ENCODE data around the gene SRP14.
"Not testable (repeated sequence)": the region's sequence is repeated elsewhere in the genome, so short reads cannot be mapped to it uniquely, and the experiment has no call there.

The SRP14 gene

GRCh38 chr15:40031300-40031699, 7.7 kb downstream of the SRP14 start:
- Histone ChIP-seq H3K9ac (no peak overlapping the region), H3K27ac (no peak overlapping the region), H3K4me2 (no peak overlapping the region), H4K20me1 (peaks cover 0 to 37% (median 17%) of the 10 kb centered on the region in 11 experiments; a peak in 10 of 22 replicates), H3K4me3 (no peak overlapping the region), H3K36me3 (peaks cover 88 to 100% (median 99%) of the 10 kb centered on the region in 11 experiments), H3K4me1 (peaks cover 0 to 2% (median under 1%) of the 10 kb centered on the region in 10 experiments; a peak in 3 of 20 replicates), H3K9me3 (replicated peaks in 1 of 11) (no peaks in the 10 kb centered on the region), H3K27me3 (no peaks in the 10 kb centered on the region)
- no peak for TF ChIP-seq Cebpa-rat (IDR thresholded peaks at IDR 0.05)

DNA sequence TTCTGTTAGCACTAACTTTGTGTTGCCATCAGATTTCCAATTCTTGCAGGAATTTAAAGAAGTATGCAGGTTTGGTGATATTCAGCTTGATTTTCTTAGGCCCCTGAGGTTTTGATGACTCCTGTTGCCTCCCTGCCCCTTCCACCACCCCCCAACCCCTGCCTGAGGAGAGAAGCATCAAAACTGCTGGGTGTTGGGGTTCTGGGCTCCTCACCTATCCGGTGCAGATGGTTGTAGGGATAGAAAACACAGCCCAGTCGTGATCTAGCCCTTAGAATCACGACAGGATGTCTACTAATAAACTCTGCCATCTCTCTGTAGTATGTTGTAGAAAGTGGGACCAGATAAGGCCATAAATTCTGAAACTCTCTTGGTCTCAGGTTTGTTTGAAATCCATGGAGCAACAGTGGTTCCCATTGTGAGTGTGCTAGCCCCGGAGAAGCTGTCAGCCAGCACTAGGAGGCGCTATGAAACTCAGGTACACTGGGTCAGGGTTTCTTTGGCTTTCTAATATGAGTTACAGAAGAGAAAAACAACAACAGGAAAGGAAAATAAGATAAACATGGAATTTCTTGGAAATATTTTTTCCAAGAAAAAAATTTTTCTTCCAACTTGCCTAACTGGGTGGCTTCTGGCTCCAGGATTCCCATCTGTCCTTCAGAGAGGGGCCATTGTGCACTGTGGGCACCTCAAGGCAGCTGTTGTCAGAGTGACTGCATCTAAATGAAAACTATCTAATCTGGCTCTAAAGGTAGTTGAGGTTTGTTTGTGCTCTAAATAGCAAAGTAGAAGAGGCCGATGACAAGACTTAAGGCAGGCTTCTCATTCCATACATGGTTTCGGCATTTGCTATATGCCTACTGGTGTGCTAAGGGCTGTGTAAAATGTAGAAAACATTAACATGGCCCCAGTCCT, 8.7 kb downstream of the SRP14 start:
- Histone ChIP-seq H3K27me3 (no peaks in the 10 kb centered on the region), H4K20me1 (peaks cover 0 to 29% (median 11%) of the 10 kb centered on the region in 11 experiments; a peak in 8 of 22 replicates), H3K4me2 (no peak overlapping the region), H3K36me3 (peaks cover 88 to 100% (median 99%) of the 10 kb centered on the region in 11 experiments), H3K4me1 (no peaks in the 10 kb centered on the region), H3K27ac (no peak overlapping the region), H3K9me3 (replicated peaks in 1 of 11) (no peaks in the 10 kb centered on the region), H3K4me3 (no peak overlapping the region), H3K9ac (no peak overlapping the region)
- no peak for TF ChIP-seq Cebpa-rat (IDR thresholded peaks at IDR 0.05)

GRCh38 chr15:40028853-40029252, 10.1 kb downstream of the SRP14 start:
- no peak overlapping the region for H3K4me2 ChIP-seq
- no peak overlapping the region for H3K9ac ChIP-seq
- H3K27me3 ChIP-seq: no peaks in the 10 kb centered on the region
- H3K4me3 ChIP-seq: no peak overlapping the region
- H3K36me3 ChIP-seq: peaks cover 87 to 100% (median 99%) of the 10 kb centered on the region in 11 experiments
- H3K4me1 ChIP-seq: no peaks in the 10 kb centered on the region
- H3K27ac ChIP-seq: no peak overlapping the region
- H4K20me1 ChIP-seq: peaks cover 0 to 15% (median 0%) of the 10 kb centered on the region in 11 experiments; a peak in 4 of 22 replicates
- TF ChIP-seq Cebpa-rat (IDR thresholded peaks at IDR 0.05): no peak
- H3K9me3 ChIP-seq (replicated peaks in 1 of 11): no peaks in the 10 kb centered on the region

GRCh38 chr15:40028193-40028592, 10.8 kb downstream of the SRP14 start:
- H4K20me1 ChIP-seq: peaks cover 0 to 15% (median 0%) of the 10 kb centered on the region in 11 experiments; a peak in 3 of 22 replicates
- no peaks in the 10 kb centered on the region for H3K9me3 ChIP-seq (replicated peaks in 1 of 11)
- H3K27me3 ChIP-seq: no peaks in the 10 kb centered on the region
- H3K9ac ChIP-seq: no peak overlapping the region
- H3K4me3 ChIP-seq: no peak overlapping the region
- no peaks in the 10 kb centered on the region for H3K4me1 ChIP-seq
- no peak overlapping the region for H3K27ac ChIP-seq
- peaks cover 85 to 100% (median 99%) of the 10 kb centered on the region in 11 experiments for H3K36me3 ChIP-seq
- TF ChIP-seq Cebpa-rat (IDR thresholded peaks at IDR 0.05): no peak
- H3K4me2 ChIP-seq: no peak overlapping the region

GRCh38 chr15:40016224-40016865, 22.6 kb downstream of the SRP14 start:
- peaks cover 89 to 100% (median 96%) of the 10 kb centered on the region in 11 experiments for H3K36me3 ChIP-seq
- H3K27me3 ChIP-seq: no peaks in the 10 kb centered on the region
- H3K4me1 ChIP-seq: peaks cover 0 to 2% (median 0%) of the 10 kb centered on the region in 10 experiments; a peak in 4 of 20 replicates
- no peak for TF ChIP-seq Cebpa-rat (IDR thresholded peaks at IDR 0.05)
- peaks cover 31 to 47% (median 41%) of the 10 kb centered on the region in 11 experiments for H3K9me3 ChIP-seq (replicated peaks in 1 of 11)
- H4K20me1 ChIP-seq: no peaks in the 10 kb centered on the region
- H3K9ac ChIP-seq: no peak overlapping the region
- H3K4me2 ChIP-seq: no peak overlapping the region
- H3K27ac ChIP-seq: no peak overlapping the region
- no peak overlapping the region for H3K4me3 ChIP-seq

- Histone ChIP-seq H3K4me1 (no peaks in the 10 kb centered on the region), H3K27me3 (no peaks in the 10 kb centered on the region), H4K20me1 (no peaks in the 10 kb centered on the region), H3K9me3 (replicated peaks in 1 of 11) (peaks cover 31 to 48% (median 40%) of the 10 kb centered on the region in 11 experiments), H3K4me2 (no peak overlapping the region), H3K4me3 (peak overlapping the region in 9 of 10 experiments; percentile 3 to 47 (median 15); a peak in 10 of 20 replicates), H3K36me3 (peaks cover 88 to 100% (median 96%) of the 10 kb centered on the region in 11 experiments), H3K9ac (no peak overlapping the region), H3K27ac (no peak overlapping the region)
- TF ChIP-seq Cebpa-rat (IDR thresholded peaks at IDR 0.05): no peak
Measured at GRCh38 chr15:40014390-40014789, 24.6 kb downstream of the SRP14 start.

GRCh38 chr15:40013372-40013771, 25.6 kb downstream of the SRP14 start:
- H3K9ac ChIP-seq, H3K27me3 ChIP-seq, H3K4me2 ChIP-seq, H3K4me1 ChIP-seq, H3K27ac ChIP-seq, H4K20me1 ChIP-seq: not testable (repeated sequence)
- H3K4me3 ChIP-seq: peak overlapping the region in 6 of 10 experiments; percentile 4 to 47 (median 28); a peak in 4 of 20 replicates
- H3K36me3 ChIP-seq: peaks cover 90 to 100% (median 96%) of the 10 kb centered on the region in 11 experiments
- H3K9me3 ChIP-seq (replicated peaks in 1 of 11): peaks cover 31 to 48% (median 40%) of the 10 kb centered on the region in 11 experiments

- H3K27me3 ChIP-seq: no peaks in the 10 kb centered on the region
- H3K4me3 ChIP-seq: no peak overlapping the region
- peaks cover 31 to 48% (median 40%) of the 10 kb centered on the region in 11 experiments for H3K9me3 ChIP-seq (replicated peaks in 1 of 11)
- H4K20me1 ChIP-seq: no peaks in the 10 kb centered on the region
- H3K9ac ChIP-seq: no peak overlapping the region
- H3K4me1 ChIP-seq: no peaks in the 10 kb centered on the region
- TF ChIP-seq Cebpa-rat (IDR thresholded peaks at IDR 0.05): no peak
- H3K36me3 ChIP-seq: peaks cover 92 to 100% (median 99%) of the 10 kb centered on the region in 11 experiments
- H3K4me2 ChIP-seq: no peak overlapping the region
- H3K27ac ChIP-seq: no peak overlapping the region
Measured at GRCh38 chr15:40011303-40011702, 27.7 kb downstream of the SRP14 start.

- no peak overlapping the region for H3K4me2 ChIP-seq
- no peak overlapping the region for H3K9ac ChIP-seq
- no peak overlapping the region for H3K4me3 ChIP-seq
- H4K20me1 ChIP-seq: no peaks in the 10 kb centered on the region
- TF ChIP-seq Cebpa-rat (IDR thresholded peaks at IDR 0.05): no peak
- peaks cover 31 to 43% (median 38%) of the 10 kb centered on the region in 11 experiments for H3K9me3 ChIP-seq (replicated peaks in 1 of 11)
- no peak overlapping the region for H3K27ac ChIP-seq
- peaks cover 89 to 100% (median 96%) of the 10 kb centered on the region in 11 experiments for H3K36me3 ChIP-seq
- no peaks in the 10 kb centered on the region for H3K27me3 ChIP-seq
- no peaks in the 10 kb centered on the region for H3K4me1 ChIP-seq
Measured at GRCh38 chr15:40010686-40011085, 28.3 kb downstream of the SRP14 start.
